Stimulated activated CD4-positive, alpha-beta T cell treated with anti-CD3 and anti-CD28 coated beads, TNF-alpha, amount 100 ng/mL, for 24 hours (primary cell): ENCODE results near the gene AICDA.
"Not testable (repeated sequence)": the region's sequence is repeated elsewhere in the genome, so short reads cannot be mapped to it uniquely, and the experiment has no call there.

Experiments used
- DNase-seq, 3 experiments: peaks; one replicate each; pipeline ENCODE4 v3.0.0-alpha.2; 2020; ENCODE audit warnings: low read depth in 3 of 3

AICDA gene

DNA sequence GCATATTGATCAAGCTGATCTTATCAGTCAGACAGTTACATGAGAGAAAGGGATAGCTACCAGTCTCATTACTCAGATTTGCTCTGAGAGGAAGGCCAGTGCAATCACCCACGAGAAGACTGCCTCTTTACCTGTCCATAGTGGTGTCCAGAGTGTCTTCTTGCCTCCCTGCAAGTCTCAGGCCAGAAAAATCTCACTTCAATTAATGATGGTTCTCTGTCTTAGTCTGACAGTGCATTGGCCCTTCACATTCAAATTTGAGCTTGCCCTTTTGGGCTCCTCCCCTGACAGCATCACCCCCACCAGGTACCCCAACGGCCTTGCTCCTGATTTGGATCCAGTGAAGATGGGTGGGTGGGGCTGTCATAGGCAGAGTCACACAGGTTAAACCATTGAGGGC is at the start of gene AICDA:
TSS of gene AICDA (minus strand) at position 231 of the 400 bp plus-strand sequence. CDS start at position 139, 92 bp downstream.
- DNase-seq, result no peak

DNA sequence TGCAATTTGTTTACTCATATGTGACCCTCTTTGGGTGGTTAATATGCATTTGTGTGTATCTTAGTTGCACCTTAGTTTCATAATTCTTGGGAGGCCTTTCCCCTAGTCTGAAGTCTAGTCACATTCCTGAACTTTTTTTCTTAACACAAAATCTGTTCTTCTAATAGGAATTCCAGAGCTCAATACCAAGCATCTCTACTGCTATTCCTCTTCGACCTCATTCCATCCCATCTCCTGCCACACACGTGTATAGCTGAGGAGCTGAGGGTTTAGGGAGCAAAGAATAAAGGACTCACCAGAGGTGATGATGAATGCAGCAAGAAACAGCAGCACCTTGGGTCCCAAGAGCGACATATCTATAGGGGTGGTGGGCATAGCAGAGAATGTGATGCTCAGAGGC is 49.1 kb upstream of the AICDA start:
- DNase-seq, result no peak

- no peak for DNase-seq
Observed at GRCh38 chr12:8661016-8661415, 48.4 kb upstream of the AICDA start.

DNA sequence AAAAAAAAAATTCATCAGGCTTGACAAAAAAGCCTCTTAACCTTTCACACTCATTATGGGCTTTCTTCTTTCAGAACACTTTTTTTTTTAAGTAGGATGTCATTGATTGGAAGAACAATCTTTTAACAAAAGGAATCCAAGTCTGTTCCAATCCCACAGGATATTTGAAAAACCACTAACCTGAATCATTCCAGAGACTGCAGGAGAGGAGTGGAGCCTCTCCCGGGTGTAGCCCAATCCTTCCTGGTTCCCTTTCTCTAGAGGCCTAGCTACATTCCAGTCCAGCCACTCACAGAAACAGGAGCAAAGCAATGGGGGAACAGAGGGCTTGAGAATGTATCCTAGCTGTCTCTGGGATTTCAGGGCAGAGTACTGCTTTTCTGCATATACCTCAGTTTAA is 45.7 kb upstream of the AICDA start:
- no peak for DNase-seq

- no peak for DNase-seq
Observed at GRCh38 chr12:8655421-8655820, 42.8 kb upstream of the AICDA start.

- DNase-seq, result peak; percentile 7 to 76 (median 36)
Observed at GRCh38 chr12:8648576-8649205, 36.0 kb upstream of the AICDA start.

DNA sequence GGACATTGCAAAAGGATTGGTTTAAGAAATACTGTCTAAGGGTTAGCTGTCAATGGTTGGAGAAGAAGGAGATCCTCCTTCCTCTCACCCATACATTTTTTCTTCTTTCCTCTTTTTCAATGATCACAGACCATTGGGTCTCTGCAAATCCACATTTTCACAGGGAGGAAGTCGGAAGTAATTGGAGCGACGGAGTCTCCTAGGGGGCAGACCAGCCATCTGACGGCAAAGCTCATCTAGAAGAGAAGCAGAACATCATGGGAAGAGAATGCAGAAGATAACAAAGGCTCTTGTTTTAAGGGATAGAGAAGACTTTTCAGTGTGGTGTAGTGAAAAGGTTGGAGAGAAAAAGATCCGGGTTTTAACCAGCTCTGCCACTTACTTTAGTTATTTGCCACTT is 35.3 kb upstream of the AICDA start:
- DNase-seq, result no peak

DNA sequence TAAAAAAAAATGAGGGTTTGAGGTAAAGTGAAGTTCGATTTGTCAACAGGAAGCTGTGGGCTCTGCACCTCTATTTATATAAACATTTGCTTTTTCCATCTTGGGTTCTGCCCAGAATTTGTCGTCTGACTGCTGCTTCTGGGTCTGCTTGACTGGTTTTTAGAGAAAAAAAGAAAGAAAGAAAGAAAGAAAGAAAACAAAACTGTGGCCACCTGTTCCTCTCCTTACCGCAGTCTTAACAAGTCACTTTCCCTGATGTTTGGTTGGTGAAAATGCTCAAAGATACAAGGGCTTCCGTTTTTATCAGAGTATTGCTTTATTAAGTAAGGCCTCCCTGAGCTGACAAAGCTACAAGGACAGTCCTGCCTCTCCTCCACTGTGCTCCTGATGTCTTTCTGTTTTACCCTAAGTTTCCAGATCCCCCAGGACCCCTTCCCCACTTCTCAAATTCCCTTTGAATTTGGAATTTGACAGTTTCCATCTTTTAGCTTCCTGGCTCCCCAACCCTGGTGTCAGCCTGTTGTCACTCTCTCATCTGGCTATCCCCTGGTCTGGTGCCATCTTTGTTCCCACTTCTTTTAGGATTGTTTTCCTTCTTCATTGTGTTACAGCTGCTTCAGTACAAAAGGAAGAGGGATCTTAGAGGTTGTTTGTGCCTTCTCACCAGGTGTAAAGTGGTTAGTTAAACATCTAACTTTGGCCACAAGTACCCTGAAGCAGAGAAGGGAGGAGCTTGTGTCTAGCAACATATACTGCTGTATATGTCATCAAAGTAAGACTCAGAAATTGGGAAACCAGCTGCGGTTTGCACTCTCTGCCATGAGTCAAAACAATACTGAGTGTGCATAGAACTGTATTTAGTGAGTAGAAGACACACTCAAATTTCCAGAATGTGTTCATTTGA is 31.9 kb upstream of the AICDA start:
- peak; percentile 18 to 44 (median 38) for DNase-seq

- no peak for DNase-seq
Observed at GRCh38 chr12:8642775-8643174, 30.1 kb upstream of the AICDA start.

DNA sequence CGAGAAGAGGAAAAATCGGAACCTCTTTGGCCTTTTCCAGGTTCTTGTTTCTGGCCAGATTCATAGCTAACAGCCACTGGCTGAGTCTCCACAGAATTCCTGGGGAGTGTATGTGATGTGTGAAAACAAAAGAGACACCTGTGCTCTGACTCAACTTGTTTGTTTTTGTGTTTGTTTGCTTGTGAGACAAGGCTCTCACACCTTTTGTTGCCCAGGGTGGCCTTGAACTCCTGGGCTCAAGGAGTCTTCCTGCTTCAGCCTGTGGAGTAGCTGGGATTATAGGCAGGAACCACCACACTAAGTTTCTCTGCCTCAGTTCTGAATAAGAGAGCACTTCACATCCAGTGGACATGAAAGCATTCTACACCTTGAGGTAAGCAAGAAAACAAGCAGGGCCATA is 27.3 kb upstream of the AICDA start:
- DNase-seq, result no peak

- no peak for DNase-seq
Observed at GRCh38 chr12:8638951-8639350, 26.3 kb upstream of the AICDA start.

DNA sequence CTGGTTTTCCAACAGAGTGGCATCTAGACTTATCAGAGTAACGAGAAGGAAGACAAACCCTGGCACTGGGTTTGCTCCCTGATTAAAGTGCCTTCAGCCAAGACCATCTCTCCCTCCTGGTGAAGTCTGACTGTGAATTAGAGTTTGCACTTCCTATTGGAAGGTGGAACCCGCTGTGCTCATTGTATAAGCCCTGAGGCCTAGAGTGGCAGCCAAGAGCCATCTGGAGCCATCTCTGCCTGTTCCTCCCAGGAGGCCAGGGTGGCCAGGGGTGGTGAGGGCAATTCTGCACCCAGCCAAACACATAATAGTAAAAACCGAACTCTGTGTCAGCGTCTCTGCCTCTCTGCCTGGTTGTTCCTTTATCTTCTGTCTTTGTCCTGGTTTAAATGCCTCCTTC is 25.0 kb upstream of the AICDA start:
- DNase-seq, result no peak

DNA sequence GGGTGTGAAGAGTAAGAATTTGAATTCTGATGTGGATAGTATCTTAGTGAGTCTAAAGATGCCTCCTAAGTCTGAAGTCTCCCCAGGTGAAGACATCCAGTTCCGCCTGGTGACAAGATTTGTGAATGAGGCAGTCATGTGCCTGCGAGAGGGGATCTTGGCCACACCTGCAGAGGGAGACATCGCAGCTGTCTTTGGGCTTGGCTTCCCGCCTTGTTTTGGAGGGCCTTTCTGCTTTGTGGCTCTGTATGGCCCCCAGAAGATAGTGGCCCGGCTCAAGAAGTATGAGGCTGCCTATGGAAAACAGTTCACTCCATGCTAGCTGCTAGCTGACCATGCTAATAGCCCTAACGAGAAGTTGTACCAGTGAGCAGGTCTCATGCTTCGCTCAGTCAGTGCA is 24.6 kb upstream of the AICDA start:
- no peak for DNase-seq

DNA sequence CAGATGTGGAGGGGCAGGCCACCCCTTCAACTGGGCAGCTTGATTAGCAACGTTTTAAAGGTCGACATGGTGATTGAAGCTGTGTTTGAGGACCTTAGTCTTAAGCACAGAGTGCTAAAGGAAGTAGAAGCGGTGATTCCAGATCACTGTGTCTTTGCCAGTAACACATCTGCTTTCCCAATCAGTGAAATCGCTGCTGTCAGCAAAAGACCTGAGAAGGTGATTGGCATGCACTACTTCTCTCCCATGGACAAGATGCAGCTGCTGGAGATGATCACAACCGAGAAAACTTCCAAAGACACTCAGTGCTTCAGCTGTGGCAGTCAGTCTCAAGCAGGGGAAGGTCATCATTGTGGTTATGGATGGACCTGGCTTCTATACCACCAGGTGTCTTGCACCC is 23.9 kb upstream of the AICDA start:
- no peak for DNase-seq

- DNase-seq, result not testable (repeated sequence)
Observed at GRCh38 chr12:8636007-8636346, 23.3 kb upstream of the AICDA start.

DNA sequence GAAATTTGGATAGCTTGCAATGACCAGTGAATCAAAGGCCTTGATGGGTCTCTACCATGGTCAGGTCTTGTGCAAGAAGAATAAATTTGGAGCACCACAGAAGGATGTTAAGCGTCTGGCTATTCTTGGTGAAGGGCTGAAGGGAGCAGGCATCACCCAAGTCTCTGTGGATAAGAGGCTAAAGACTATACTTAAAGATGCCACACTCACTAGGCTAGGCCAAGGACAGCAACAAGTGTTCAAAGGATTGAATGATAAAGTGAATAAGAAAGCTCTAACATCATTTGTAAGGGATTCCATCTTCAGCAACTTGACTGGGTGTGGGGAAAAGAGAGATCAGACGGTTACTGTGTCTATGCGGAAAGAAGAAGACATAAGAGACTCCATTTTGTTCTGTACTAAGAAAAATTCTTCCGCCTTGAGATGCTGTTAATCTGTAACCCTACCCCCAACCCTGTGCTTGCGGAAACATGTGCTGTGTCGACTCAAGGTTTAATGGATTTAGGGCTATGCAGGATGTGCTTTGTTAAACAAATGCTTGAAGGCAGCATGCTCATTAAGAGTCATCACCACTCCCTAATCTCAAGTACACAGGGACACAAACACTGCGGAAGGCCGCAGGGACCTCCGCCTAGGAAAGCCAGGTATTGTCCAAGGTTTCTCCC is 22.8 kb upstream of the AICDA start:
- not testable (repeated sequence) for DNase-seq

DNA sequence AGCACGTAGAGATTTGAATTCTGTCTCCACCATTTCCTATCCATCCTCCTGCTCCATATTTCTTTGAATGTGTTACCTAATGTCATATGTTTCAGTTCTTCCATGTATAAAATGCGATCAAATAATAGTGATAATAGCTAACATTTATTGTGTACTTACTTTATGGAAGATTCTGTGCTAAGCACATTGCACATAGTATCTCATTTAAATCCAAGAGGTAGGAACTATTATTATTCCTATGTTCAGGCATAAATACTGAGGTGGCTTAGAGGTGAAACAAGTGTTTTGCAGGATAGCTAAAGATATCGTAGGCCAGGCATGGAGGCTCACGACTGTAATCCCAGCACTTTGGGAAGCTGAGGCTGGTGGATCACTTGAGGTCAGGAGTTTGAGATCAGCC is 17.5 kb upstream of the AICDA start:
- no peak for DNase-seq

- DNase-seq, result no peak
Observed at GRCh38 chr12:8629486-8630033, 16.9 kb upstream of the AICDA start.

- no peak for DNase-seq
Observed at GRCh38 chr12:8628731-8629130, 16.1 kb upstream of the AICDA start.

DNA sequence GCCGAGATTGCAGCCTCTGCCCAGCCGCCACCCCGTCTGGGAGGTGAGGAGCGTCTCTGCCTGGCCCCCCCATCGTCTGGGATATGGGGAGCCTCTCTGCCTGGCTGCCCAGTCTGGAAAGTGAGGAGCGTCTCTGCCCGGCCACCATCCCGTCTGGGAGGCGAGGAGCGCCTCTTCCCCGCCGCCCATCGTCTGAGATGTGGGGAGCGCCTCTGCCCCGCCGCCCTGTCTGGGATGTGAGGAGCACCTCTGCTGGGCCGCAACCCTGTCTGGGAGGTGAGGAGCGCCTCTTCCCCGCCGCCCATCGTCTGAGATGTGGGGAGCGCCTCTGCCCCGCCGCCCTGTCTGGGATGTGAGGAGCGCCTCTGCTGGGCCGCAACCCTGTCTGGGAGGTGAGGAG is 12.1 kb upstream of the AICDA start:
- not testable (repeated sequence) for DNase-seq

- DNase-seq, result no peak
Observed at GRCh38 chr12:8622646-8623045, 10.0 kb upstream of the AICDA start.

GRCh38 chr12:8615206-8615605 is 2.5 kb upstream of the AICDA start:
- DNase-seq, result no peak
